KBM-7 (cell line): ENCODE measurements around the gene PALD1.

ENCODE experiments used
- DNase-seq: peaks from one replicate; pipeline ENCODE4 v3.0.0-alpha.2; 2015
- in situ Hi-C: fragments of 300-500 bp; cut with MboI; formaldehyde crosslinking; loops from 2 replicates; pipeline ENCODE4 v1.14.3; 2020; ENCODE audit warnings: low sequenced_read_pairs, low pct_unique_long_range_greater_than_20kb, mixed read lengths

The PALD1 gene

GRCh38 chr10:70560511-70560941, 82.0 kb downstream of the PALD1 start:
- in situ Hi-C loops, result no loop called here
- DNase-seq, result no peak

DNA sequence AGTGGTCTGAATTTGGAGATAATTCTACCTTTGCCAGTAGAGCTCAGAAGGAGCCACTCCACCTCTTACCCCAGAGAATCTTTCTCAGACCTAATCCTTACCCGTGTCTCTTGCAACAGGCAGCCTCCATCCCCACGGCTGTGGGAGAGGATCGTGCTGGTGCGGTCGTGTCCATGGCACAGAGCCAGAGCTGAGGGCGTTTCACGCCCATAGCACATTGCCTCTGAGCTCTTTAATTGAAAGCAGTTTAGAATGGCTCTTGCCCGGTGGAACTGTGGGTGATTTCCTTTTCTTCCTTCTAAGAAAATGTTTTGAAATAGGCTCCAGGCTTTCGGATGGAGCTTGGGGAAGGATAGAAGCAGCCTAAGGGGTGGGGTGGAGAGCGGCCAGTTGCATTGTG, 82.5 kb downstream of the PALD1 start:
- in situ Hi-C loops, result no loop called here
- DNase-seq, result peak; percentile 56

DNA sequence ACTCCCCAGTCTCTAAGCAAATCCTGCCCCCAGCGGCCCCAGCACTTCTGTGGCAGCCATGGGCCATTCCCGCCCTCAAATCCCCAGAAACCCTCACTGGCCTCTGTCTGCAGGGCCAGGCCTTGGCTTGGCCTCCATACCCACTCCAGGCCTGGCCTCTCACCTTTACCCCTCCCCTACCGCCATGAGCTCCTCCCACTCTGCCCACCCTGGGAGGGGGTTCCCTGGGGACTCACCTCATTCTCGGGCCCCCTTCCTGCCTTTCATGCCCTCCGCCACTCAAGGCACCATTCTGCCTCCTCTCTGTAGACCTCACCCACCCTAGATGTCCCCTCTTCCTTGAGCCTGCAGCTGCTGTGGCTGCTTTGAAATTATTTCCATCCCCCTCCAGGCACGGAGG, 83.0 kb downstream of the PALD1 start:
- DNase-seq, result no peak
- in situ Hi-C loops, result no loop called here

GRCh38 chr10:70562036-70562755, 83.6 kb downstream of the PALD1 start:
- in situ Hi-C loops, result no loop called here
- DNase-seq, result no peak

DNA sequence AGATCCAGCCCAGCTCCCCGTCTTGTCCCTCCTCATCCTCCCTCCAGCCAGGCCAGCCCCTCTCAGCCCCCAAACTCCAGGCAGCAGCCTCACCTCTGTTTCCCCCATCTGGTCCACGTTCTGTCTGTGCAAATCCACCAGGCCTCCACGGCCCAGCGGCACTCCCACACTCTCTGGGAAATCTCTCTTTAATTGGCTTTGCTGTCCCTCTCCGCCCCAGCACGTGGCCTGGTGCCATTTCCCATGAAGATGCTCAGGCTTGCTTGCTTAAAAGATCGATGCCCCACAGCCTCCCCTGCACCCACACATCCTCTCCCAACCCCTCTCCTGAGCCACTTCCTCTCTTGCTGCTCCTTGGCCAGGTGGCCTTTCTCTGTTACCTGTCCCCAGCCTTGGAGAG, 84.7 kb downstream of the PALD1 start:
- DNase-seq, result no peak
- in situ Hi-C loops, result no loop called here

DNA sequence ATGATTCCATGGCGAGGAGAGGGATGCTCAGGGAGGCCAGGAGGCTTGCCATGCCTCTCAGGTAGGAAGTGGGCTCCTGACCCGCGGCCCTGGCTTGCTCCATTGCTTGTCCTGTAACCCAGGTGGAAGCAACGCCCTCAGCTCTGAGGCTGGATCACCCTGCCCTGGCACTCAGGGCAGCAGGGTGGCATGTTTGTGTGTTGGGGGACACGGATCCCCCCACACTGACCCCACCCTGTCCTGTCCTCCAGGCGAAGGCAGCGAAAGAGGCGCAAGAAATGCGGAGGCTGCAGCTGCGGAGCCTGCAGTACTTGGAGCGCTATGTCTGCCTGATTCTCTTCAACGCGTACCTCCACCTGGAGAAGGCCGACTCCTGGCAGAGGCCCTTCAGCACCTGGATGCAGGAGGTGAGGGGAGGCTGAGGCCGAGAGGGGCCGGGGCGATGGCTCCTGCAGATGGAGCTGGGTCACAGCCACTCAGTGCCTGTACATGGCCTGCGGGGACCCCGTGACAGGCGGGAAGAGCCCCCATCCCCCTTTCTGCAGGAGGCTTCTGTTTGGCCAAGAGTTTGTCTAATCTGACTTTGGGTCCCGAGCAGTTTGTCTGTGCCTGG, 85.7 kb downstream of the PALD1 start:
- in situ Hi-C loops, result no loop called here
- no peak for DNase-seq

DNA sequence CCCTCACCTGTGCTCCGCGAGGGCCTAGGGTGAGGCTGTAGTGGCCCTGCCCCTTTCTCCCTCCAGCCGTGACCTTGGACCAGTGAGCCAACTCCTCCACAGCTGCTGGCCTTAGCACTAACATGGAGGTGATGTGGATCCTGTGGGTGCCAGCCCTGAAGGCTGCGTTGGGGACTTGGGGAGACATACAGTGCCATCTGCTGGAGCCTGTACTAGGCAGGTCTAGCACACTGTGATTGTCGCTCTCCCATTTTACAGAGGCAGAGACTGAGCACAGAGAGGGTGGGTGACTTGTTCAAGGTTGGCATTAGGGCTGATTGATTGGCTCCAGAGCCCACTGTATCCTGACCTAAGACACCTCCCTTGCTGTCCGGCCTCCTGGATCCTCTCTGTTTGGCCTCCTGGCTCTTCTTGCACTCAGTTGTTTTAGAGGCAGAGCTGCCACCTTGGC, 86.4 kb downstream of the PALD1 start:
- no peak for DNase-seq
- in situ Hi-C loops, result no loop called here

DNA sequence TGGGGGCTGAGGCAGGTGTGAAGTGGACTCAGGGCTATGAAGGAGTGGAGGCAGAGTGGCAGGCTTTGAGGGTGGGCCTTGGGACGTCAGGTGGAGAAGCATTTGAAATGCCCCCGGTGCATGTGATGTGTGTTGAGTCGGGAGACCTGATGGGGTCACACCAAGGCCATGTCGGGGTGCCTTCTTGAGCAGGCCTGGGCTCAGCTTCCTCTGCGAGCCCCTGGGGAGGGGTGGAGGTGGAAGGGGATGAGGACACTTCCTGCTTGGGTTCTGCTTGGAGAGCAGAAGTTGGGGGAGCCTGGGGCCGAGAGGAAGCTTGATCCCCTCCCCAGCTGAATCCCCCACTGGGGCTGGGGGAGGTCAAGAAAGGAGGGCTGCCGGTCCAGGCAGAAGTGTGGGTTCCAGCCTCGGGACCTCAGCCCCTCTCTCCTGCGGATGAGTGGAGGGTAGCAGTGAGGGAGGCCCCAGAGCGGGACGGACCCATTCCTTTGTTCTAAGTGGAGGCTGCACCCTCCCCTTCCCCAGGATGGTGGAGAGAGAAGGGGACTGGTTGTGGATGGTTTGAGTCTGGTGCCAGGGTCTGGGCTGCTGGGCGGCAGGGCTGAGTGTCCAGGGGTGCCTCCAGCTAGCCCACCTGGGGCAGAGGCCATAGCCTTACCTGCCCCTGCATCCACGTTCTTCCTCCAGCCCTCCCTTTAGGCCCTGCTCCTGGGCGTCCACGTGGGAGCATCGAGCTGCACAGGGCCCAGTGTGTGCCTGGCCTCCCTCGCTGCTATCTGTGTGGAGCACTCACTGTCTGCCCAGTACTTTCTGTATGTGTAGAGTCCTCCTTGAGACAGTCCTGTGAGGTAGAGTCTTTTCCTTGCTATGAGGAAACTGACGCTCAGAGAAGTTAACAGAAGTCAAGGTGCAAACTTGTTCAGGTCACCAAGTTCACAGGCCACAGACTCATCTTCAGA, 87.3 kb downstream of the PALD1 start:
- DNase-seq, result no peak

GRCh38 chr10:70566515-70567290, 88.1 kb downstream of the PALD1 start:
- no peak for DNase-seq
- in situ Hi-C loops, result no loop called here

More for the DNA sequence above, 87.3 kb downstream of the PALD1 start:
- in situ Hi-C loops, result no loop called here

DNA sequence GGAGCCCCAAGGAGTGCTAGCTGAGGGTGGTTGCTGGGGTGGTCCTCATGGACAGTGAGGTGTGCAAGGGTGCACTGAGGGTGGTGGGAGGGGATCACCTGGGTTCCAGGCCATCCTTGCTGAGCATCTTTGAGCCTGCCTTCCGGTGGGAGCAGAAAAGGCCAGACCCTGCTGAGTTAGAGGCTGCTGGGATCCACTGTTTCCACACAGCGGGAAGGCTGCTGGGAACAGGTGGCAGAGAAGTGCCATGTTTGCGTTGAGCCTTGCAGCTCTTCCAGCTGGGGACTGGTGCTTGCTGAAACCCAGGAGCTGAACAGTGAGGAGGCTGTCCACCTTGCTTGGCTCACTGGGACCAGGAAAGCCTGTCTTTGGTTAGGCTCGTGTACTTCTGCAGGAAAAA, 89.0 kb downstream of the PALD1 start:
- in situ Hi-C loops, result no loop called here
- DNase-seq, result no peak

GRCh38 chr10:70568113-70568512, 89.5 kb downstream of the PALD1 start:
- in situ Hi-C loops, result no loop called here
- no peak for DNase-seq

DNA sequence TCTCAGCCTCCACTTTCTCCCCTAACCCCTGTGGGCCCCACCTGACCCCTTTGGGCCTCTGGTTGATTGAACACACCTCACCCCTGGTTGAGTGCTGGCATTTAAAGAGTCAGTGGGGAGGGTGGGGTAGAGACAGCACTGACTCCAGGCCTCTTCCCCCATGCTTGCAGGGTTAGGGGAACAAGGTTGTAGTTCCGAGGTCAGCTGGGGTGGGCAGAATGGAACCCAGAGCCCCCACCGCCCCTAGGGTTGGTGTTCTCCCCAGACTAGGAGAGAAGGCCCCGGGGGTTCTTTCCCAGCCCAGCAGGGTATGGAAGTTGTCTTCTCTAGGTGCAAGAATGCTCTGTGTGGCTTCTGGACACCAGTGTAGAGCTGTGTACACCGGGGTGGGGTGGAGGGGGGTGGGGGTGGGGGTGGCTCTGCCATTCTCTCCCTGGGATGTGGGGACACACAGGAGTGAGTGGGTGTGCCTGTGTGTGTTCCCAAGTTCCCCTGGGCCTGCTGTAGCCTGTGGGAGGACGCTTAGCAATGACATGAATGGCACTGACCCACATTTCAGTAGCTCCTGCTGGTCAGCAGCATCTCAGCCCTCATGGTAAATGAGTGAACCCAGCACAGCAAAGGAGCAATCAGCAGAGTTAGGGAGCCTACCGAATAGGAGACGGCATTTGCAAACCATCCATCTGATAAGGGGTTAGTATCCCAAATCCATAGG, 90.4 kb downstream of the PALD1 start:
- in situ Hi-C loops, result no loop called here
- DNase-seq, result no peak

DNA sequence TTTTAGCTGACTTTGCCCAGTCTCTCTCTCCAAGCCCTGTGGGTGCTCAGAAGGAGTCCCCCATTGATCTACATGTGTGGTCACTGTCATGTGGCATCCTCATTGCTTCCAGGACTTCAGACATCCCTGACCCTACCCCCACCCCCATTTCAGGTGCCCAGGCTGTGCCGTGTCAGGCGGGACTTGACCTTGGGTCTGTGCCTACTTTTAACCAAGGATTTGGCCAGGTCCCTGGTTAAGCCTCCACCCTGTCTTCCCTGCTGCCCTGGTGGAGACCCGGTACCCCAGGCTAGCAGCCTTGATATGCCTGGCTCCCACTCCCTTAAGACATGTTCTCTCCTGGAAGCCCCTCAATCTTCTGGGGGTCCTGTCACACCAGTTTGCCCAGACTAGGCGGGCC, 92.7 kb downstream of the PALD1 start:
- DNase-seq, result no peak
- in situ Hi-C loops, result no loop called here

GRCh38 chr10:70571636-70572439, 93.3 kb downstream of the PALD1 start:
- DNase-seq, result no peak
- in situ Hi-C loops, result no loop called here

DNA sequence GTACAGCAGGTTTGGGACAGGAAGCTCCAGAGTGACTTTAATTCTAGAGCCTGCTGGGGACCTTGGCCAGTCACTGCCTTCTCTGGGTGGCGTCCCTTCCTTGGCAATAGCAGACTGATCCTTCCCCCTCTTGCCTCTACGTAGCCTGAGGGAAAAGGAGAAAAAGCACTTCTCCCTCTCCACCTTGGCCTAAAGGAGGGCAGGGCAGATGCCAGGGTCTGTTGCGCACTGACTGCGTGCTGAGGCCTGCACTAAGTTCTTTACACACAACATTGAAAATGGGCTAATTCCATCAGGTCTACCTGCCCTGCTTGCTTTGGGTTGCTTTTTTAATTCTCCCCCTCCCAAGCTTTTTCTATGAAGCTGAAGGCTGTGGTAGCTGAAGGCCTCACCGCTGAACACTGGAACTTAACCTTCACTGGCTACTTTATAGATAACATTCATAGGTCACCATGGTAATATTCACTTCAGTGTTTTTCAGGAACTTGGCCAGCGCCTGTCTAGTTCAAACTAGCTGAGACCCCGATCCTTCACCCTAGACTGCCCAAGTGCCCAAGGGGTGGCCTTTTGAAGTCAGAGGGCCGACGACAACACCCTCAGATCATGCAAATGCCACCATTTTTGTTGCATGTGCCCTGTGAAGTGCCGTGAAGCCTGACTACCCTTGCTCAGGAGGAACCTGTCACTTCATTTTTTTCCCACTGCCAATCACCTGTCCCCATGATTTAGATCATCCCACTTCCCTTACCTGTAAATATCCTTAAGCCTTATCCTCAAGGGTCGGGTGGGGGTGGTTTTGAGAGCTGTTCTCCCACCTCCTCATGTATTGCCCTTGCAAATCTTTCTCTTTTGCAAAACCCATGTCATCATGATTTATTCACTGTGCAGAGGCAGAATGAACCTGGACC, 95.3 kb downstream of the PALD1 start:
- in situ Hi-C loops, result no loop called here
- DNase-seq, result no peak

- in situ Hi-C loops, result no loop called here
- no peak for DNase-seq
Measured at GRCh38 chr10:70575486-70575873, 96.9 kb downstream of the PALD1 start.
